H1 (cell line): Measurements from ENCODE around the gene NOP16. TPM values are rescaled to one million over a fixed set of nuclear protein-coding genes. Genes with fewer than 3 reads are reported as not detected.

Experiments
- CTCF ChIA-PET: fragments of 300-600 bp; sonication (Branson Sonifier 250); formaldehyde crosslinking; loops from one replicate; lab custom pipeline; 2021; ENCODE audit not compliant: partially characterized antibody; lab: Charles Lee
- POLR2A ChIA-PET: fragments of 300-600 bp; sonication (Branson Sonifier 250); formaldehyde crosslinking; loops from one replicate; lab custom pipeline; 2021; ENCODE audit warnings: inconsistent platforms; ENCODE audit not compliant: partially characterized antibody; lab: Charles Lee
- DNase-seq, 2 experiments: peaks; one replicate each; pipeline versions ENCODE4 v3.0.0 to v3.0.0-alpha.2; 2010 to 2022; ENCODE audit warnings: low spot score in 2 of 2, low read depth in 1 of 2, mixed read lengths in 1 of 2
- FAIRE-seq: peaks from 2 replicates; lab custom pipeline; 2011; peaks lifted over from hg19 to GRCh38; lab: Jason Lieb, UNC
- H2AFZ ChIP-seq: 2 replicates; pipeline ENCODE4 v1.8.1; 2012; ENCODE audit warnings: low read length, inconsistent platforms
- H2AK5ac ChIP-seq: 2 replicates; pipeline ENCODE4 v1.6.1; 2013; ENCODE audit warnings: low read depth, low read length
- H2BK120ac ChIP-seq: replicated peaks from 2 replicates; pipeline ENCODE3; 2013; ENCODE audit warnings: low read depth, low read length, inconsistent platforms
- H2BK12ac ChIP-seq: 2 replicates; pipeline ENCODE4 v1.6.1; 2013; ENCODE audit warnings: low read depth, low read length
- H2BK15ac ChIP-seq: 2 replicates; pipeline ENCODE4 v1.6.1; 2013; ENCODE audit warnings: low read length
- H2BK20ac ChIP-seq: 2 replicates; pipeline ENCODE4 v1.6.1; 2013; ENCODE audit warnings: low read length
- H2BK5ac ChIP-seq: 2 replicates; pipeline ENCODE4 v1.6.1; 2013; ENCODE audit warnings: low read depth, low read length
- H3K14ac ChIP-seq: 2 replicates; pipeline ENCODE4 v1.6.1; 2013; ENCODE audit warnings: inconsistent platforms; ENCODE audit not compliant: insufficient read length
- H3K18ac ChIP-seq: 2 replicates; pipeline ENCODE4 v1.6.1; 2013; ENCODE audit warnings: low read length; ENCODE audit errors: extremely low read depth
- H3K23ac ChIP-seq: 2 replicates; pipeline ENCODE4 v1.6.1; 2013; ENCODE audit warnings: inconsistent platforms; ENCODE audit not compliant: insufficient read length
- H3K23me2 ChIP-seq: 2 replicates; pipeline ENCODE4 v1.6.1; 2013; ENCODE audit warnings: low read depth, low read length
- H3K27ac ChIP-seq: 2 replicates; pipeline ENCODE4 v1.6.1; 2011; ENCODE audit warnings: low read depth, low read length, inconsistent platforms
- H3K27me3 ChIP-seq, 4 experiments: replicated peaks in 1 of 4; 1 replicate in 1 of 4; 2 replicates in 3 of 4; pipeline versions ENCODE4 v1.6.1 to v1.8.1; 2011 to 2013; ENCODE audit warnings: low read length in 3 of 4, mild to moderate bottlenecking in 3 of 4, inconsistent platforms in 2 of 4, mixed read lengths in 2 of 4, moderate library complexity in 1 of 4; ENCODE audit not compliant: control insufficient read depth in 3 of 4, insufficient read depth in 3 of 4; ENCODE audit errors: extremely low read depth in 1 of 4
- H3K36me3 ChIP-seq, 4 experiments: 2 replicates each; pipeline versions ENCODE4 v1.6.1 to v1.8.1; 2011 to 2013; ENCODE audit warnings: mild to moderate bottlenecking in 4 of 4, low read length in 3 of 4, moderate library complexity in 2 of 4, control low read depth in 1 of 4, inconsistent platforms in 1 of 4; ENCODE audit not compliant: insufficient read depth in 4 of 4, control insufficient read depth in 2 of 4
- H3K4ac ChIP-seq: replicated peaks from 2 replicates; pipeline ENCODE3; 2013; ENCODE audit warnings: low read length, low read depth, mixed read lengths, inconsistent platforms; ENCODE audit not compliant: insufficient read length
- H3K4me1 ChIP-seq, 4 experiments: replicated peaks in 1 of 4; 1 replicate in 1 of 4; 2 replicates in 3 of 4; pipeline versions ENCODE4 v1.6.1 to v1.8.1; 2011 to 2013; ENCODE audit warnings: low read length in 3 of 4, inconsistent platforms in 2 of 4, mixed read lengths in 1 of 4; ENCODE audit not compliant: insufficient read depth in 4 of 4, control insufficient read depth in 3 of 4
- H3K4me2 ChIP-seq, 2 experiments: 2 replicates each; pipeline versions ENCODE4 v1.6.1 to v1.8.1; 2011 to 2013; ENCODE audit warnings: low read depth in 2 of 2, low read length in 2 of 2, control low read depth in 1 of 2, inconsistent platforms in 1 of 2, mild to moderate bottlenecking in 1 of 2; ENCODE audit not compliant: insufficient read depth in 1 of 2
- H3K4me3 ChIP-seq, 4 experiments: fragments of 200-600, 300-600 bp in 1 of 4; sonication (generic), shearing (Covaris generic), sonication (Bioruptor Twin) in 1 of 4; 2 replicates each; pipeline versions ENCODE4 v1.5.1 to v1.8.1; 2011 to 2016; ENCODE audit warnings: low read length in 4 of 4, low read depth in 3 of 4, control low read depth in 2 of 4, inconsistent platforms in 2 of 4, mild to moderate bottlenecking in 2 of 4, mixed read lengths in 1 of 4, moderate library complexity in 1 of 4; ENCODE audit not compliant: insufficient read depth in 2 of 4; ENCODE audit errors: extremely low read depth in 1 of 4
- H3K56ac ChIP-seq: replicated peaks from 2 replicates; pipeline ENCODE3; 2013; ENCODE audit warnings: low read depth, mild to moderate bottlenecking, mixed read lengths, low read length, inconsistent platforms; ENCODE audit not compliant: insufficient read length
- H3K79me1 ChIP-seq: 2 replicates; pipeline ENCODE4 v1.6.1; 2013; ENCODE audit warnings: low read depth, low read length, control low read depth
- H3K79me2 ChIP-seq, 2 experiments: 2 replicates each; pipeline versions ENCODE4 v1.6.1 to v1.8.1; 2012 to 2013; ENCODE audit warnings: low read length in 2 of 2, mild to moderate bottlenecking in 2 of 2, inconsistent platforms in 1 of 2; ENCODE audit not compliant: insufficient read depth in 2 of 2, control insufficient read depth in 1 of 2
- H3K9ac ChIP-seq, 4 experiments: replicated peaks in 1 of 4; 1 replicate in 1 of 4; 2 replicates in 3 of 4; pipeline versions ENCODE4 v1.6.1 to v1.8.1; 2011 to 2013; ENCODE audit warnings: low read depth in 3 of 4, low read length in 3 of 4, control low read depth in 2 of 4, mild to moderate bottlenecking in 2 of 4, moderate library complexity in 2 of 4, inconsistent platforms in 1 of 4; ENCODE audit errors: extremely low read depth in 1 of 4
- H3K9me3 ChIP-seq, 2 experiments: 2 replicates each; pipeline versions ENCODE4 v1.6.1 to v1.8.1; 2012 to 2013; ENCODE audit warnings: mild to moderate bottlenecking in 2 of 2, moderate library complexity in 2 of 2, control low read depth in 1 of 2, inconsistent platforms in 1 of 2, low read depth in 1 of 2, low read length in 1 of 2, mixed read lengths in 1 of 2; ENCODE audit not compliant: insufficient read depth in 2 of 2
- H4K20me1 ChIP-seq, 2 experiments: replicated peaks in 1 of 2; 2 replicates each; pipeline versions ENCODE3 to v1.8.1; 2011 to 2013; ENCODE audit warnings: inconsistent platforms in 2 of 2, low read length in 2 of 2, mild to moderate bottlenecking in 1 of 2; ENCODE audit not compliant: insufficient read depth in 2 of 2, control insufficient read depth in 1 of 2
- H4K5ac ChIP-seq: 2 replicates; pipeline ENCODE4 v1.6.1; 2013; ENCODE audit warnings: low read length, low read depth, mixed read lengths, inconsistent platforms; ENCODE audit not compliant: insufficient read length
- H4K8ac ChIP-seq: 2 replicates; pipeline ENCODE4 v1.8.0; 2013; ENCODE audit warnings: mild to moderate bottlenecking, moderate library complexity, low read length, inconsistent platforms; ENCODE audit not compliant: insufficient read depth; ENCODE audit errors: extremely low read depth
- H4K91ac ChIP-seq: replicated peaks from 2 replicates; pipeline ENCODE3; 2013; ENCODE audit warnings: low read length, mixed read lengths, inconsistent platforms; ENCODE audit not compliant: insufficient read length
- EZH2 ChIP-seq: fragments of 200-600 bp; sonication (generic); IDR thresholded peaks from 2 replicates; pipeline ENCODE4 v1.7.1; 2012; ENCODE audit warnings: low read depth, mild to moderate bottlenecking, moderate library complexity, low read length, inconsistent platforms; ENCODE audit not compliant: severe bottlenecking
- GABPA ChIP-seq: IDR thresholded peaks from 2 replicates; pipeline ENCODE4 v1.6.1; 2011; ENCODE audit warnings: mild to moderate bottlenecking, low read length, moderate library complexity, borderline replicate concordance; ENCODE audit not compliant: insufficient read depth
- JUND ChIP-seq: IDR thresholded peaks from 2 replicates; pipeline ENCODE4 v1.6.1; 2011; ENCODE audit warnings: mild to moderate bottlenecking, improper control_type of control experiment, low read length
- NANOG ChIP-seq: IDR thresholded peaks from 2 replicates; pipeline ENCODE4 v1.6.1; 2011; ENCODE audit warnings: low read length, low read depth, mild to moderate bottlenecking, inconsistent platforms; ENCODE audit not compliant: insufficient read depth, poor library complexity, severe bottlenecking
- POU5F1 ChIP-seq: IDR thresholded peaks from 2 replicates; pipeline ENCODE4 v1.6.1; 2011; ENCODE audit warnings: low read depth, mild to moderate bottlenecking, low read length, moderate library complexity
- RFX5 ChIP-seq: IDR thresholded peaks from 2 replicates; pipeline ENCODE4 v1.6.1; 2011; ENCODE audit warnings: low read depth, low read length, improper control_type of control experiment, borderline replicate concordance
- RNF2 ChIP-seq: fragments of 200-900, 300-1000 bp; sonication (generic); IDR thresholded peaks from 2 replicates; pipeline ENCODE4 v1.7.1; 2016; ENCODE audit warnings: borderline replicate concordance, low read depth, mild to moderate bottlenecking, antibody characterized with exemption, low read length; ENCODE audit not compliant: poor library complexity, severe bottlenecking; ENCODE audit errors: missing control alignments
- SP1 ChIP-seq: IDR thresholded peaks from 2 replicates; pipeline ENCODE4 v1.6.1; 2011; ENCODE audit warnings: low read depth, low read length
- SRF ChIP-seq: IDR thresholded peaks from 2 replicates; pipeline ENCODE4 v1.6.1; 2011; ENCODE audit warnings: mild to moderate bottlenecking, low read depth, low read length, moderate library complexity
- SUZ12 ChIP-seq: fragments of 200-600 bp; sonication (generic); IDR thresholded peaks from 2 replicates; pipeline ENCODE4 v1.6.1; 2012; ENCODE audit warnings: mild to moderate bottlenecking, inconsistent platforms, low read length, moderate library complexity, mixed read lengths
- WGBS, 2 experiments: shearing (Covaris generic) in 1 of 2; methylation state at CpG; one replicate each; pipeline versions ENCODE4 v1.1.6 to v1.1.7; 2013 to 2015; ENCODE audit warnings: low lambda C conversion rate in 2 of 2, mixed read lengths in 2 of 2, inconsistent platforms in 1 of 2, low coverage in 1 of 2, missing lambda C conversion rate in 1 of 2; ENCODE audit not compliant: insufficient replicate concordance in 2 of 2, insufficient coverage in 1 of 2, insufficient read length in 1 of 2; ENCODE audit errors: extremely low coverage in 1 of 2, missing lambda C conversion rate in 1 of 2; 5-methylcytosine and 5-hydroxymethylcytosine counted together
- polyA plus RNA-seq, 7 experiments: library from polyadenylated mRNA; depleted of rRNA in 3 of 7; stranded (reverse) in 5 of 7; unstranded in 2 of 7; fragments of >200 nt in 5 of 7; fragments of 200-250 nt in 2 of 7; gene quantifications; 1 replicate in 5 of 7; 2 replicates in 1 of 7; 4 replicates in 1 of 7; pipeline versions ENCODE4 v1.2.1 to v1.2.3, GENCODE V29; 2011 to 2013; ENCODE audit warnings: missing spikeins in 2 of 7, mixed read lengths in 2 of 7
- total RNA-seq: library from RNA; stranded (reverse); fragmentation: NEBNext Ultra II Directional; extraction: Animal tissue kit (Norgen Biotek cat#: 25700); gene quantifications from 2 replicates; pipeline ENCODE4 v1.2.1, GENCODE V29; 2021

Gene NOP16
- total and polyA plus RNA-seq, 2 of the 8 experiments (the other 6 are each of a cell fraction or from before 2014, with no cell fraction given), result 46.9 to 65.2 TPM

- Histone ChIP-seq H3K4me3 (peak within 1 kb of the TSS; percentile 61 to 82 (median 68)), H4K20me1 (peaks cover 0 to 3% of the 10 kb centered on the region in 2 experiments), H3K4me2 (peak within 1 kb of the TSS; percentile 79 to 91), H3K4ac (no peak within 1 kb of the TSS), H3K4me1 (peaks cover 0 to 5% (median 3%) of the 10 kb centered on the region in 4 experiments; a peak in 4 of 7 replicates), H3K36me3 (peaks cover 0 to 3% (median 0%) of the 10 kb centered on the region in 4 experiments; a peak in 3 of 8 replicates), H3K9me3 (no peaks in the 10 kb centered on the region), H2BK120ac (no peak within 1 kb of the TSS), H3K27me3 (peaks cover 7 to 42% (median 34%) of the 10 kb centered on the region in 4 experiments), H2BK5ac (no peak within 1 kb of the TSS), H3K23me2 (peaks cover 19% of the 10 kb centered on the region), H3K79me2 (peaks cover 0 to 3% of the 10 kb centered on the region in 2 experiments; a peak in 2 of 4 replicates), H4K91ac (no peak within 1 kb of the TSS), H3K9ac (peak within 1 kb of the TSS in 2 of 4 experiments; percentile 35 to 55; a peak in 3 of 7 replicates), H2BK20ac (no peak within 1 kb of the TSS), H2BK12ac (0 out of 2 replicates have a peak within 1 kb of the TSS, but pooled peaks have one; percentile 2), H2BK15ac (0 out of 2 replicates have a peak within 1 kb of the TSS, but pooled peaks have one; percentile 61), H3K14ac (no peak within 1 kb of the TSS), H3K18ac (peak within 1 kb of the TSS; percentile 66), H4K5ac (peak within 1 kb of the TSS; percentile 29), H3K56ac (no peak within 1 kb of the TSS), H3K23ac (no peak within 1 kb of the TSS), H4K8ac (peak within 1 kb of the TSS; percentile 73), H3K79me1 (peaks cover 2% of the 10 kb centered on the region; the same call in 1 of the 2 replicates), H3K27ac (no peak within 1 kb of the TSS), H2AFZ (peak within 1 kb of the TSS; percentile 80; the same call in 1 of the 2 replicates), H2AK5ac (no peak within 1 kb of the TSS)
- ChIA-PET CTCF (no interaction called here), POLR2A (interaction anchor here (0.8 to 1.6 kb wide), 4 partner anchors 10 to 26 kb away, joined by 3 to 11 read pairs (median 3); partner anchors contain the start of genes HIGD2A and NOP16)
- FAIRE-seq (no peak), DNase-seq (peak in 1 of 2 experiments; percentile 72)
- 2% methylated on average over 49 of the region's 108 CpGs; no CpG with 5 or more reads in 1 of the 2 experiments for WGBS, 2 experiments
- TF ChIP-seq POU5F1 (no peak), NANOG (no peak), GABPA (no peak), SUZ12 (peak; percentile 51; the same call in 1 of the 2 replicates), SRF (no peak), RFX5 (no peak), SP1 (no peak), JUND (no peak), RNF2 (no peak), EZH2 (peak; percentile 56)
Measured at GRCh38 chr5:176365351-176366231, 22.8 kb downstream of the NOP16 start, which contains the start of gene ARL10. Gene ARL10, plus strand, starts transcription at chr5:176365487. Its CDS starts 77 bp downstream, at chr5:176365564.
